ENCODE data around the gene ZNF678. TPM values are rescaled to one million over a fixed set of nuclear protein-coding genes. Genes with fewer than 3 reads are reported as not detected.
"Not testable (repeated sequence)": the region's sequence is repeated elsewhere in the genome, so short reads cannot be mapped to it uniquely, and the experiment has no call there.

Gene ZNF678
- total RNA-seq, 1 donor from 2014 or later = 20.6 TPM

DNA sequence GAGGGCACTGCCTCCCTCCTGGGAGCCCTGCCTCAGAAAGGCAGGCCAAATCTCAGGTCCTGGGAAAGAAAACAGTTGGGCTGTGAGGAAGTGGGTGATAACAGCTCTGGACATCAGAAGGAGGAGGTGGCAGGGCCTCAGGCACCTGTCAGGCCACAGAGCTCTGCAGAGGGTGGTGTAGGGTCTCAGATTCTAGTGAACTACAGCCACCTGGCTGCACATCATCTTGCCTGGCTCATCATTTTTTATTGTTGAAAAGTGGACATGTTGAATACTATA, 15.3 kb upstream of the ZNF678 start:
- Mint-ChIP-seq H3K4me3 (no peak overlapping the region), H3K27me3 (ENCODE audit: low read depth) (no peaks in the 10 kb centered on the region), H3K36me3 (peaks cover 5% of the 10 kb centered on the region), H3K9me3 (peaks cover 21% of the 10 kb centered on the region), H3K4me1 (peaks cover under 1% of the 10 kb centered on the region), H3K27ac (no peak overlapping the region)
- DNase-seq (ENCODE audit: low spot score in 2 of 2, unreplicated experiment in 2 of 2) = no peak
- TF ChIP-seq, protein P1, sequence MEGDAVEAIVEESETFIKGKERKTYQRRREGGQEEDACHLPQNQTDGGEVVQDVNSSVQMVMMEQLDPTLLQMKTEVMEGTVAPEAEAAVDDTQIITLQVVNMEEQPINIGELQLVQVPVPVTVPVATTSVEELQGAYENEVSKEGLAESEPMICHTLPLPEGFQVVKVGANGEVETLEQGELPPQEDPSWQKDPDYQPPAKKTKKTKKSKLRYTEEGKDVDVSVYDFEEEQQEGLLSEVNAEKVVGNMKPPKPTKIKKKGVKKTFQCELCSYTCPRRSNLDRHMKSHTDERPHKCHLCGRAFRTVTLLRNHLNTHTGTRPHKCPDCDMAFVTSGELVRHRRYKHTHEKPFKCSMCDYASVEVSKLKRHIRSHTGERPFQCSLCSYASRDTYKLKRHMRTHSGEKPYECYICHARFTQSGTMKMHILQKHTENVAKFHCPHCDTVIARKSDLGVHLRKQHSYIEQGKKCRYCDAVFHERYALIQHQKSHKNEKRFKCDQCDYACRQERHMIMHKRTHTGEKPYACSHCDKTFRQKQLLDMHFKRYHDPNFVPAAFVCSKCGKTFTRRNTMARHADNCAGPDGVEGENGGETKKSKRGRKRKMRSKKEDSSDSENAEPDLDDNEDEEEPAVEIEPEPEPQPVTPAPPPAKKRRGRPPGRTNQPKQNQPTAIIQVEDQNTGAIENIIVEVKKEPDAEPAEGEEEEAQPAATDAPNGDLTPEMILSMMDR (IDR thresholded peaks at IDR 0.05; ENCODE audit: unreplicated experiment) = no peak

DNA sequence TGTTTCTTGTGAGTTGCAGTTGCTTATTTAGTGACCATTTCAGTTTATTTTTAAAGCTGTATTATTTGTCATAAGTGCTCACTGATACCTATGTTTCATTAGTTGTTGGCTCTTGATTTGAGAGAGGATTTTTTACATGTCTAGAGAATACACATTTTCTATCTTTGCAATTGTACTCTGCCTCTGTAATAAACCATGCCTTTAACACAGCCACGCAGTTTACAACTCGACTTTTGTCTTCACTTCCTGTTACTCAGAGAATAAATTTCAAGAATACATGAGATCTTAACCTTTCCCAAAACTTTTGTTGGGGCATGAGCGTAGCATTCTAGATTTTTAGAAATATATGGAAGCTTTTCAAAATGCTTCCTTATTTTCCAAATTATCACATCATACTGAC, 14.9 kb upstream of the ZNF678 start:
- H3K4me3 Mint-ChIP-seq = no peak overlapping the region
- H3K27ac Mint-ChIP-seq = no peak overlapping the region
- H3K36me3 Mint-ChIP-seq = peaks cover 5% of the 10 kb centered on the region
- H3K9me3 Mint-ChIP-seq = peaks cover 25% of the 10 kb centered on the region
- DNase-seq (ENCODE audit: low spot score in 2 of 2, unreplicated experiment in 2 of 2) = no peak
- no peaks in the 10 kb centered on the region for H3K27me3 Mint-ChIP-seq (ENCODE audit: low read depth)
- no peaks in the 10 kb centered on the region for H3K4me1 Mint-ChIP-seq
- TF ChIP-seq, protein P1 (IDR thresholded peaks at IDR 0.05; ENCODE audit: unreplicated experiment) = no peak

DNA sequence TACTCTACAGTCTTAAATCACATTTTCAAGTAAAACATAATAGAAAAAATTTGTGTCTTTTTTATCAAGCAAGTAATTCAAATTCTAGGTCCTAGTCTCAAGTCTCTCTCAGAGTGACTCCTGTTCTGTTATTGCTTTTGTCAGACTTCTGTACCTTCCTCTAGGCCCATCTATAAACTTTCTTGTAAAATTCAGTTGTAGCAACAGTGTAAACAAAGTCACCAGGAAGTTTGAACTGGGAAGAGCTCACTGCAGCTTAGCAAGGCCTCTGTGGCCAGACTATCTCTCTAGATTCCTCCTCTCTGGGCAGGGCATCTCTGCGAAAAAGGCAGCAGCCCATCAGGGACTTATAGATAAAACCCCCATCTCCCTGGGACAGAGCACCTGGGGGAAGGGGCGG, 13.5 kb upstream of the ZNF678 start:
- no peak overlapping the region for H3K4me3 Mint-ChIP-seq
- no peak overlapping the region for H3K27ac Mint-ChIP-seq
- no peaks in the 10 kb centered on the region for H3K4me1 Mint-ChIP-seq
- H3K9me3 Mint-ChIP-seq = peaks cover 39% of the 10 kb centered on the region
- TF ChIP-seq, protein P1 (IDR thresholded peaks at IDR 0.05; ENCODE audit: unreplicated experiment) = no peak
- no peak for DNase-seq (ENCODE audit: low spot score in 2 of 2, unreplicated experiment in 2 of 2)
- peaks cover 5% of the 10 kb centered on the region for H3K36me3 Mint-ChIP-seq
- H3K27me3 Mint-ChIP-seq (ENCODE audit: low read depth) = no peaks in the 10 kb centered on the region

DNA sequence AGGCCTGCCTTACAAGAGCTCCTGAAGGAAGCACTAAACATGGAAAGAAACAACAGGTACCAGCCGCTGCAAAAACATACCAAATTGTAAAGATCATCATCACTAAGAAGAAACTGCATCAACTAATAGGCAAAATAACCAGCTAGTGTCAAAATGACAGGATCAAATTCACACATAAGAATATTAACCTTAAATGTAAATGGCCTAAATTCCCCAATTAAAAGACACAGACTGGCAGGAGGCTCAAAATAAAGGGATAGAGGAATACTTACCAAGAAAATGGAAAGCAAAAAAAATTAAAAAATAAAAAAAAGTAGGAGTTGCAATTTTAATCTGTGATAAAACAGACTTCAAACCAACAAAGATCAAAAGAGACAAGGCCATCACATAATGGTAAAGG, 11.5 kb upstream of the ZNF678 start:
- H3K4me1 Mint-ChIP-seq; H3K4me3 Mint-ChIP-seq; DNase-seq (ENCODE audit: low spot score in 2 of 2, unreplicated experiment in 2 of 2); H3K36me3 Mint-ChIP-seq; H3K27ac Mint-ChIP-seq; H3K27me3 Mint-ChIP-seq (ENCODE audit: low read depth): not testable (repeated sequence)
- H3K9me3 Mint-ChIP-seq = peaks cover 39% of the 10 kb centered on the region

DNA sequence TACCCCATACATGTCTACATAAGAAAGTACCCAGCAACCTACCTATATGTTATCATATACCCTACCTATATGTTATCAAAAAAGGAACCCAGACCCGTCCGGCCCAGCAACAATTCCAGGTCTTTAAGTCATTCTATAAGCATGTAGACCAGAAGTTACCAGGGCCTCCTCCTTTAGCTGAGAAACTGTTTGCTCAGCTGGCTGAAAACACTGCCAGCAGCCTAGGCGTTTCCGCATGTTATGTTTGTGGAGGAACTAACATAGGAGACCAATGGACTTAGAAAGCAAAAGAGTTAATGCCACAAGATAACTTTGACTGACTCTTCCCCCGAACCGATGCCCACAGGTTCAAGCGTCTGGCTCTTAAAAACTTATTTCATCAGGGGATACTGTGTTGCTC, 7.1 kb upstream of the ZNF678 start:
- H3K36me3 Mint-ChIP-seq = peaks cover 4% of the 10 kb centered on the region

DNA sequence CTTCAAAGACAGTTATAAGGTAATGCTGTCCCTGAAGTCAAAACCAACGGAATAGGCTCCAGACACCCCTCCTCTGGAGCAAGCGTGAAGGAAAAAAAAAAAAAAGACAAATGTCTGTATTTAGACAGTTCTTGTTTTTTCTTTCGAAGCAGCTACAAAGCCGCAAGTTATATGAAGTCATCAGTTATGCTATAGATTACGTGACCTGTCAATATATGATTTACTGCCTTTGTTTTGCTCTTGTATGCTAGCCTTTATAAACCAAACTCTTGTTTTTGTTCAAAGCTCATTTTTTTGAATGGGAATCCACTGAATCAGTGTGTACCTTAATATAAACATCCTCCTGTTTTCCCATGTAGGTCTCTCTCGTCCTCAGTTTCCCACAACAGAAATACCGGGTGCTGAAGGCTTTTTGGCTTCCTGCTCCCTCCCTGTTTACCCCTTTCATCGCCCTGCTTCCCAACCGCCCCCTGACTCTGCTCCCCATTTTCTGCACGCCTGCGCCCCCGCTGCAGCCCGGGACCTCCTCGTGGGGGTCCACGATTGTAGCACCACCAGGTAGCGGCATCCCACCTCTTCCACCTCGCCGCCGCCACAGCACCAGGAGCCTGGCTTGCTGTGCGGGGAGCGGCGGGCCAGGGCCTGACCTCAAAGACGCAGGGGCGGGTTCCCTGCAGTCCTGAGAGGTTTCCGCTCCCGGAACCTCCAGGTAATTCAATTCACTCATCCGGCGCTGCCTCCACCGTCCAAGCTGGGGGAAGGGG, 5.2 kb upstream of the ZNF678 start:
- H3K27ac Mint-ChIP-seq = no peak overlapping the region
- H3K4me3 Mint-ChIP-seq = no peak overlapping the region
- TF ChIP-seq, protein P1 (IDR thresholded peaks at IDR 0.05; ENCODE audit: unreplicated experiment) = no peak
- H3K9me3 Mint-ChIP-seq = peaks cover 17% of the 10 kb centered on the region
- no peaks in the 10 kb centered on the region for H3K27me3 Mint-ChIP-seq (ENCODE audit: low read depth)
- peaks cover 1% of the 10 kb centered on the region for H3K4me1 Mint-ChIP-seq
- DNase-seq (ENCODE audit: low spot score in 2 of 2, unreplicated experiment in 2 of 2) = no peak
- no peaks in the 10 kb centered on the region for H3K36me3 Mint-ChIP-seq

More for the DNA sequence above, 7.1 kb upstream of the ZNF678 start:
- Mint-ChIP-seq H3K4me1 (no peaks in the 10 kb centered on the region), H3K27ac (no peak overlapping the region), H3K4me3 (no peak overlapping the region), H3K27me3 (ENCODE audit: low read depth) (no peaks in the 10 kb centered on the region), H3K9me3 (peaks cover 33% of the 10 kb centered on the region)
- no peak for DNase-seq (ENCODE audit: low spot score in 2 of 2, unreplicated experiment in 2 of 2)
- TF ChIP-seq, protein P1 (IDR thresholded peaks at IDR 0.05; ENCODE audit: unreplicated experiment) = no peak

Measured in mesothelial cell of epicardium (in vitro differentiated cells).